Vagina (tissue), 2 donors: ENCODE results near the gene ANGPTL1. TPM values are rescaled to one million over a fixed set of nuclear protein-coding genes. Genes with fewer than 3 reads are reported as not detected.
"Not testable (repeated sequence)": the region's sequence is repeated elsewhere in the genome, so short reads cannot be mapped to it uniquely, and the experiment has no call there.

Experiments used
- DNase-seq, 2 donors: peaks; one replicate each; pipeline ENCODE4 v3.0.0-alpha.2; 2017; ENCODE audit errors: extremely low spot score in 2 of 2
- H3K27ac ChIP-seq: fragments of 200-600 bp; sonication (generic); one replicate; pipeline ENCODE4 v1.5.1; 2019
- H3K27me3 ChIP-seq: fragments of 200-600 bp; sonication (generic); one replicate; pipeline ENCODE4 v1.5.1; 2019
- H3K36me3 ChIP-seq, 2 donors: fragments of 200-600 bp; sonication (generic); one replicate each; pipeline ENCODE4 v1.5.1; 2017 to 2019
- H3K4me1 ChIP-seq: fragments of 200-600 bp; sonication (generic); one replicate; pipeline ENCODE4 v1.5.1; 2019
- H3K4me3 ChIP-seq, 2 donors: fragments of 200-600 bp; sonication (generic); 1 replicate in 1 of 2; 2 replicates in 1 of 2; pipeline ENCODE4 v1.5.1; 2016 to 2019
- H3K9me3 ChIP-seq: fragments of 200-600 bp; sonication (generic); one replicate; pipeline ENCODE4 v1.5.1; 2019
- CTCF ChIP-seq, 3 experiments: fragments of 450-650 bp in 2 of 3; fragments of 200-600 bp in 1 of 3; sonication (generic) in 1 of 3; IDR thresholded peaks; one replicate each; pipeline ENCODE4 v1.5.1; 2017 to 2019; ENCODE audit warnings: antibody characterized with exemption in 3 of 3, mild to moderate bottlenecking in 2 of 3, moderate library complexity in 2 of 3
- POLR2A ChIP-seq, 2 donors: fragments of 450-650 bp; IDR thresholded peaks; one replicate each; pipeline ENCODE4 v1.6.1; 2017; ENCODE audit warnings: antibody characterized with exemption in 2 of 2, mild to moderate bottlenecking in 2 of 2, moderate library complexity in 2 of 2
- POLR2AphosphoS5 ChIP-seq, 2 donors: sonication (generic); formaldehyde crosslinking; IDR thresholded peaks; one replicate each; pipeline ENCODE4 v1.9.0; 2017; ENCODE audit warnings: antibody characterized with exemption in 2 of 2, mild to moderate bottlenecking in 2 of 2, low read depth in 1 of 2; ENCODE audit not compliant: insufficient read depth in 1 of 2
- intact Hi-C: fragments of 100-400 bp; cut with DNase I; formaldehyde crosslinking; loops from one replicate; pipeline ENCODE4 v1.15.1; 2023
- total RNA-seq: library from RNA; depleted of rRNA; stranded (reverse); fragments of >200 nt; gene quantifications from one replicate; pipeline ENCODE4 v1.2.3, GENCODE V29; 2016

Gene ANGPTL1
- total RNA-seq, 1 donor from 2014 or later: 19.4 TPM

- peaks cover 0 to 5% of the 10 kb centered on the region in 2 donors for H3K36me3 ChIP-seq
- TF ChIP-seq POLR2AphosphoS5 (IDR thresholded peaks at IDR 0.05; ENCODE audit: insufficient read depth in 1 of 2, low read depth in 1 of 2): no peak
- no peak for TF ChIP-seq CTCF (IDR thresholded peaks at IDR 0.05)
- TF ChIP-seq POLR2A (IDR thresholded peaks at IDR 0.05): no peak
- no peak for DNase-seq
- H3K27me3 ChIP-seq: no peaks in the 10 kb centered on the region
- H3K4me1 ChIP-seq: no peaks in the 10 kb centered on the region
- no peak overlapping the region for H3K4me3 ChIP-seq
- H3K9me3 ChIP-seq: no peaks in the 10 kb centered on the region
- intact Hi-C loops: no loop called here
- H3K27ac ChIP-seq: no peak overlapping the region
These were observed 6.6 kb downstream of the ANGPTL1 start for GRCh38 chr1:178864326-178864725.

GRCh38 chr1:178862864-178863263 is 8.0 kb downstream of the ANGPTL1 start:
- Histone ChIP-seq H3K27me3 (no peaks in the 10 kb centered on the region), H3K4me1 (no peaks in the 10 kb centered on the region), H3K36me3 (peaks cover 0 to 5% of the 10 kb centered on the region in 2 donors), H3K27ac (no peak overlapping the region), H3K9me3 (no peaks in the 10 kb centered on the region), H3K4me3 (no peak overlapping the region)
- intact Hi-C loops: no loop called here
- no peak for DNase-seq
- no peak for TF ChIP-seq CTCF (IDR thresholded peaks at IDR 0.05)
- no peak for TF ChIP-seq POLR2AphosphoS5 (IDR thresholded peaks at IDR 0.05; ENCODE audit: insufficient read depth in 1 of 2, low read depth in 1 of 2)
- no peak for TF ChIP-seq POLR2A (IDR thresholded peaks at IDR 0.05)

- no peaks in the 10 kb centered on the region for H3K9me3 ChIP-seq
- H3K27ac ChIP-seq: no peak overlapping the region
- TF ChIP-seq POLR2AphosphoS5 (IDR thresholded peaks at IDR 0.05; ENCODE audit: insufficient read depth in 1 of 2, low read depth in 1 of 2): no peak
- TF ChIP-seq POLR2A (IDR thresholded peaks at IDR 0.05): no peak
- TF ChIP-seq CTCF (IDR thresholded peaks at IDR 0.05): no peak
- intact Hi-C loops: no loop called here
- H3K27me3 ChIP-seq: no peaks in the 10 kb centered on the region
- H3K36me3 ChIP-seq: peaks cover 0 to 5% of the 10 kb centered on the region in 2 donors
- no peak overlapping the region for H3K4me3 ChIP-seq
- no peaks in the 10 kb centered on the region for H3K4me1 ChIP-seq
- DNase-seq: no peak
These were observed 8.5 kb downstream of the ANGPTL1 start for GRCh38 chr1:178862416-178862815.

GRCh38 chr1:178857126-178857525 is 13.8 kb downstream of the ANGPTL1 start:
- TF ChIP-seq CTCF (IDR thresholded peaks at IDR 0.05) (no peak), POLR2A (IDR thresholded peaks at IDR 0.05) (no peak), POLR2AphosphoS5 (IDR thresholded peaks at IDR 0.05; ENCODE audit: insufficient read depth in 1 of 2, low read depth in 1 of 2) (no peak)
- Histone ChIP-seq H3K9me3 (no peaks in the 10 kb centered on the region), H3K27me3 (no peaks in the 10 kb centered on the region), H3K27ac (no peak overlapping the region), H3K4me3 (no peak overlapping the region), H3K4me1 (no peaks in the 10 kb centered on the region), H3K36me3 (no peaks in the 10 kb centered on the region)
- intact Hi-C loops: no loop called here
- DNase-seq: no peak

- Histone ChIP-seq H3K27me3 (no peaks in the 10 kb centered on the region), H3K36me3 (no peaks in the 10 kb centered on the region), H3K27ac (no peak overlapping the region), H3K4me1 (no peaks in the 10 kb centered on the region), H3K4me3 (no peak overlapping the region), H3K9me3 (no peaks in the 10 kb centered on the region)
- no peak for DNase-seq
- intact Hi-C loops: no loop called here
- TF ChIP-seq POLR2A (IDR thresholded peaks at IDR 0.05) (no peak), CTCF (IDR thresholded peaks at IDR 0.05) (no peak), POLR2AphosphoS5 (IDR thresholded peaks at IDR 0.05; ENCODE audit: insufficient read depth in 1 of 2, low read depth in 1 of 2) (no peak)
These were observed 21.0 kb downstream of the ANGPTL1 start for GRCh38 chr1:178849918-178850317.

- intact Hi-C loops, H3K27me3 ChIP-seq, H3K4me3 ChIP-seq, H3K27ac ChIP-seq, DNase-seq, H3K36me3 ChIP-seq, H3K9me3 ChIP-seq, H3K4me1 ChIP-seq: not testable (repeated sequence)
These were observed 23.0 kb downstream of the ANGPTL1 start for GRCh38 chr1:178847919-178848318.
